Measurements from ENCODE around the gene ZBTB25.

DNA sequence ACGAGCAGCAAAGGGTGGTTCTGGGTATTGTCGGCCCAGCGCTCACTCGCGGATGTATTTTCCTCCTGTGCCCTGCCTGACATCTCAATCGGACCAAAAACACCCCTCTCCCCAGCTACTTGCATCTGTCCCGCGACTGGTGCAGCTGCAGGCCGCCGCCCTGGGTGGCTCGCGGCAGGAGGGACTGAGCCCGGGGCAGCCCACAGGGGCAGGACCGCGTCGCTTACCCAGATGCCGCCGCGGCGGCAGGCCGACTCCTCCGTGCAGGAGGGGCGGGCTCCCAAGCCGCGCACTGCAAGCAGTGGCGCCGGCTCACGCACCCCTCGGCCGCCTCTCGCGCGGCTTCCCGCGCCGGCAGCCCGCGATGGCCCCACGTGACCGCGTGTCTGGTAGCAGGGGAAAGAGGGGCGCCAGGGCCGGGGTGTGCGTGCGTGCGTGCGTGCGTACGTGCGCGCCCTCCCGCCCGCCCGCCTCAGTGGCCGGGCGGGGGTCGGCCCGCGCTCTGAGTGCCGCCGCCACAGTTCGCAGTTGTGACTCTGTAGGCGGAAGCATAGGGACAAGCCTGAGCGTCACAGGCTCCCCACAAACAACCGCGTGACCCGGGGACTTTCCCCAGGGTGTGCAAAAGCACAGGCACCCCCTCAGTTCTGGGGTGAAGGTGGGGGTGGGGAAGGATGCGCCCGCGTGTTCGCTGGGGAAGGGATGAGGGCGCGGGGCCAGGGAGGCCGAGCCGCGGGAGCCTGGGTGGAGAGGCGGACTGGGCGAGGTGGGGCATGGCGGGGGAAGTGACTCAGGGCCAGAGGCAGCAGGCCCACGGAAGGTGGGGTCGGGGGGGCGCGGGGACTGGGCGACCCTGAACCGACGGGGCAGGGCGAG lies at the start of gene ZBTB25:
- TF ChIP-seq SP1 (IDR thresholded peaks at IDR 0.05; ENCODE audit: low read depth) (no peak), SIN3A (IDR thresholded peaks at IDR 0.05; ENCODE audit: low read depth) (no peak), CTCF (IDR thresholded peaks at IDR 0.05 in 2 of 3, conservative IDR thresholded peaks at IDR 0.05 in 1 of 3; ENCODE audit: borderline replicate concordance in 1 of 3, insufficient read depth in 1 of 3, low read depth in 2 of 3, low read length in 2 of 3) (no peak), ELF1 (IDR thresholded peaks at IDR 0.05; ENCODE audit: borderline replicate concordance, low read depth) (no peak)

Measured in HCT116 (cell line).